GM23338 (cell line): ENCODE data around the gene ADIPOR2. TPM values are rescaled to one million over a fixed set of nuclear protein-coding genes. Genes with fewer than 3 reads are reported as not detected.

Experiments
- ATAC-seq: fragments of 200-7000 bp; cut with Tn5 transposase; 3 replicates; pipeline ENCODE4 v1.9.1; 2020
- DNase-seq: peaks from one replicate; pipeline ENCODE4 v3.0.0-alpha.2; 2015; ENCODE audit warnings: low spot score
- H2AFZ ChIP-seq: fragments of 200-600 bp; sonication (generic); 2 replicates; pipeline ENCODE4 v1.8.0; 2016; ENCODE audit warnings: antibody characterized with exemption, mild to moderate bottlenecking, moderate library complexity
- H3F3A ChIP-seq: fragments of 200-600 bp; sonication (generic); replicated peaks from 2 replicates; pipeline ENCODE4 v1.8.0; 2017; ENCODE audit warnings: antibody characterized with exemption, mixed run types, low read depth
- H3K27ac ChIP-seq: fragments of 200-600 bp; sonication (generic); 2 replicates; pipeline ENCODE4 v1.6.1; 2016; ENCODE audit warnings: low read depth
- H3K27me3 ChIP-seq: fragments of 200-600 bp; sonication (generic); 2 replicates; pipeline ENCODE4 v1.8.0; 2016; ENCODE audit warnings: mild to moderate bottlenecking, mixed run types, moderate library complexity; ENCODE audit not compliant: insufficient read depth
- H3K36me3 ChIP-seq: fragments of 200-600 bp; sonication (generic); 2 replicates; pipeline ENCODE4 v1.8.0; 2016; ENCODE audit warnings: mild to moderate bottlenecking; ENCODE audit not compliant: insufficient read depth
- H3K4me1 ChIP-seq: fragments of 200-600 bp; sonication (generic); 2 replicates; pipeline ENCODE4 v1.8.0; 2016; ENCODE audit warnings: mild to moderate bottlenecking, moderate library complexity; ENCODE audit not compliant: insufficient read depth
- H3K4me2 ChIP-seq: fragments of 200-600 bp; sonication (generic); 2 replicates; pipeline ENCODE4 v1.7.1; 2017; ENCODE audit warnings: mixed run types
- H3K4me3 ChIP-seq: fragments of 200-600 bp; sonication (generic); 2 replicates; pipeline ENCODE4 v1.6.1; 2016; ENCODE audit warnings: mixed run types
- H3K79me2 ChIP-seq: fragments of 200-600 bp; sonication (generic); replicated peaks from 2 replicates; pipeline ENCODE4 v1.8.0; 2017; ENCODE audit warnings: mild to moderate bottlenecking; ENCODE audit not compliant: insufficient read depth
- H3K9me2 ChIP-seq: fragments of 200-600 bp; sonication (generic); 2 replicates; pipeline ENCODE4 v1.8.0; 2017; ENCODE audit not compliant: insufficient read depth
- H4K20me1 ChIP-seq: fragments of 200-600 bp; sonication (generic); replicated peaks from 2 replicates; pipeline ENCODE4 v1.8.0; 2017; ENCODE audit warnings: mild to moderate bottlenecking; ENCODE audit not compliant: insufficient read depth
- H3K27ac Mint-ChIP-seq: 2 replicates; pipeline ENCODE4 v1.8.0; 2020; ENCODE audit warnings: inconsistent platforms, mild to moderate bottlenecking, moderate library complexity, mixed read lengths
- H3K27me3 Mint-ChIP-seq: 3 replicates; pipeline ENCODE4 v1.8.0; 2022; ENCODE audit warnings: low read depth, mild to moderate bottlenecking, moderate library complexity, mixed read lengths, inconsistent platforms; ENCODE audit not compliant: insufficient read depth, poor library complexity
- H3K36me3 Mint-ChIP-seq: 3 replicates; pipeline ENCODE4 v1.8.0; 2021; ENCODE audit warnings: low read depth, mild to moderate bottlenecking, inconsistent platforms, moderate library complexity, mixed read lengths
- H3K4me1 Mint-ChIP-seq: 3 replicates; pipeline ENCODE4 v1.8.0; 2020; ENCODE audit warnings: mild to moderate bottlenecking, inconsistent platforms, mixed read lengths
- H3K4me3 Mint-ChIP-seq: 3 replicates; pipeline ENCODE4 v1.8.0; 2021; ENCODE audit warnings: moderate library complexity, mild to moderate bottlenecking, inconsistent platforms, mixed read lengths
- H3K9me3 Mint-ChIP-seq: 3 replicates; pipeline ENCODE4 v1.8.0; 2020; ENCODE audit warnings: moderate library complexity, mild to moderate bottlenecking, inconsistent platforms, mixed read lengths
- CREB1 ChIP-seq: fragments of 250-450 bp; sonication (Bioruptor Pico); IDR thresholded peaks from 2 replicates; pipeline ENCODE4 v1.5.0; 2020; ENCODE audit warnings: low read depth, mild to moderate bottlenecking, moderate library complexity
- EZH2 ChIP-seq: fragments of 200-600 bp; sonication (generic); IDR thresholded peaks from one replicate; pipeline ENCODE4 v1.8.0; 2017; ENCODE audit warnings: antibody characterized with exemption, mild to moderate bottlenecking, low read depth; ENCODE audit not compliant: unreplicated experiment
- EZH2phosphoT487 ChIP-seq: fragments of 200-600 bp; sonication (generic); IDR thresholded peaks from one replicate; pipeline ENCODE4 v1.8.1; 2018; ENCODE audit warnings: antibody characterized with exemption; ENCODE audit not compliant: unreplicated experiment
- JUNB ChIP-seq: IDR thresholded peaks from one replicate; pipeline ENCODE4 v1.6.1; 2016; ENCODE audit warnings: antibody characterized with exemption; ENCODE audit not compliant: unreplicated experiment
- NANOG ChIP-seq: IDR thresholded peaks from 2 replicates; pipeline ENCODE4 v1.6.1; 2016; ENCODE audit warnings: antibody characterized with exemption, borderline replicate concordance
- ZNF114 ChIP-seq: fragments of 250-450 bp; sonication (Bioruptor Pico); IDR thresholded peaks from 2 replicates; pipeline ENCODE4 v1.5.0; 2020; ENCODE audit warnings: mild to moderate bottlenecking, moderate library complexity
- ZNF331 ChIP-seq: fragments of 250-450 bp; sonication (Bioruptor Pico); IDR thresholded peaks from 2 replicates; pipeline ENCODE4 v1.5.0; 2020; ENCODE audit warnings: low read depth, mild to moderate bottlenecking, moderate library complexity
- polyA plus RNA-seq: library from polyadenylated mRNA; unstranded; fragments of >200 nt; fragmentation: Nextera tagmentation; extraction: Ambion mirVana; gene quantifications from 2 replicates; pipeline ENCODE4 v1.2.1, GENCODE V29; 2016
- total RNA-seq: library from RNA; depleted of rRNA; stranded (reverse); fragments of >200 nt; shearing (Covaris generic); gene quantifications from 2 replicates; pipeline ENCODE4 v1.2.3, GENCODE V29; 2014
- TF ChIP-seq, protein P1 (sequence below): fragments of 250-450 bp; sonication (Bioruptor Pico); IDR thresholded peaks from 2 replicates; pipeline ENCODE4 v1.5.0; 2020; ENCODE audit warnings: mild to moderate bottlenecking, moderate library complexity
- TF ChIP-seq, protein P2 (sequence below), 2 experiments: fragments of 200-600 bp in 1 of 2; sonication (generic) in 1 of 2; conservative IDR thresholded peaks; 2 replicates each; pipeline versions ENCODE4 v1.5.1 to v1.6.1; 2016 to 2017; ENCODE audit warnings: antibody characterized with exemption in 2 of 2, low read depth in 2 of 2, mild to moderate bottlenecking in 2 of 2, moderate library complexity in 1 of 2

ADIPOR2 gene
- total and polyA plus RNA-seq, 2 experiments from 2014 or later = 11.7 to 36.2 TPM

DNA sequence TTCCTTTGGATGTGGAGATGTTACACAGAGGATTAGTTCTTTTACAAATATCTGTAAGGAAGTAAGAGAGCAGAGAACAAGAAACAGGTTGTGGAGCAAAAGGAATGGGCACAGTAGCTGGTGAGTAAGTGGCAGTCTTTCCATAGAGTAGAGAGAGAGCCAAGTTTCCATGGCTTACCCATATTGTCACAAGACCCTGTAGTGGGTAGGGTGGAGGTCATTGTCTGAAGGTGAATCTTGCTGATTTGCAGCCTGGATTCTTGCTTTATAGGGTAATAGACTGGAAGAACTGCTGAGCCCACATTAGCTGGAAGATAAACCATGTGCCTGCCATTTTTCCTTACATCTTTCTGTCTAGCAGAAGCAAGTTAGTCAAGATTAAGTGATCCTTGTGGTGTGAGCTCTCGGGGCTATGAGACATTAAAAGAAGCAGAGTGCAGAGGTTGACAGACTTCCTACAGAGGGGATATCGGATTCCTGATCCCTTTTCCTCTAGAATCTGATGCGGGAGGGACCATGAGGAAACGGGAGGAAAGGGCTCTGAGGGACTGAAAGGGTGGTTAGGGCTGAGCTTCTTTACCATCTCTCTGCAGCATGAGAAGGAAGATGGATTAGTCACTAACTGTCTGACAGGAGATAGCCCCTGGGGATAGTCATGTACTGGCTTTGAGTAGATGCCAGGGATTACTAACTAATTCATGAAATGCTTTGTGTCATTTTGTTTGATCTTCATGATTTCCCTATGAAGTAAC is 85.5 kb downstream of the ADIPOR2 start (continued):
- TF ChIP-seq, protein P1, sequence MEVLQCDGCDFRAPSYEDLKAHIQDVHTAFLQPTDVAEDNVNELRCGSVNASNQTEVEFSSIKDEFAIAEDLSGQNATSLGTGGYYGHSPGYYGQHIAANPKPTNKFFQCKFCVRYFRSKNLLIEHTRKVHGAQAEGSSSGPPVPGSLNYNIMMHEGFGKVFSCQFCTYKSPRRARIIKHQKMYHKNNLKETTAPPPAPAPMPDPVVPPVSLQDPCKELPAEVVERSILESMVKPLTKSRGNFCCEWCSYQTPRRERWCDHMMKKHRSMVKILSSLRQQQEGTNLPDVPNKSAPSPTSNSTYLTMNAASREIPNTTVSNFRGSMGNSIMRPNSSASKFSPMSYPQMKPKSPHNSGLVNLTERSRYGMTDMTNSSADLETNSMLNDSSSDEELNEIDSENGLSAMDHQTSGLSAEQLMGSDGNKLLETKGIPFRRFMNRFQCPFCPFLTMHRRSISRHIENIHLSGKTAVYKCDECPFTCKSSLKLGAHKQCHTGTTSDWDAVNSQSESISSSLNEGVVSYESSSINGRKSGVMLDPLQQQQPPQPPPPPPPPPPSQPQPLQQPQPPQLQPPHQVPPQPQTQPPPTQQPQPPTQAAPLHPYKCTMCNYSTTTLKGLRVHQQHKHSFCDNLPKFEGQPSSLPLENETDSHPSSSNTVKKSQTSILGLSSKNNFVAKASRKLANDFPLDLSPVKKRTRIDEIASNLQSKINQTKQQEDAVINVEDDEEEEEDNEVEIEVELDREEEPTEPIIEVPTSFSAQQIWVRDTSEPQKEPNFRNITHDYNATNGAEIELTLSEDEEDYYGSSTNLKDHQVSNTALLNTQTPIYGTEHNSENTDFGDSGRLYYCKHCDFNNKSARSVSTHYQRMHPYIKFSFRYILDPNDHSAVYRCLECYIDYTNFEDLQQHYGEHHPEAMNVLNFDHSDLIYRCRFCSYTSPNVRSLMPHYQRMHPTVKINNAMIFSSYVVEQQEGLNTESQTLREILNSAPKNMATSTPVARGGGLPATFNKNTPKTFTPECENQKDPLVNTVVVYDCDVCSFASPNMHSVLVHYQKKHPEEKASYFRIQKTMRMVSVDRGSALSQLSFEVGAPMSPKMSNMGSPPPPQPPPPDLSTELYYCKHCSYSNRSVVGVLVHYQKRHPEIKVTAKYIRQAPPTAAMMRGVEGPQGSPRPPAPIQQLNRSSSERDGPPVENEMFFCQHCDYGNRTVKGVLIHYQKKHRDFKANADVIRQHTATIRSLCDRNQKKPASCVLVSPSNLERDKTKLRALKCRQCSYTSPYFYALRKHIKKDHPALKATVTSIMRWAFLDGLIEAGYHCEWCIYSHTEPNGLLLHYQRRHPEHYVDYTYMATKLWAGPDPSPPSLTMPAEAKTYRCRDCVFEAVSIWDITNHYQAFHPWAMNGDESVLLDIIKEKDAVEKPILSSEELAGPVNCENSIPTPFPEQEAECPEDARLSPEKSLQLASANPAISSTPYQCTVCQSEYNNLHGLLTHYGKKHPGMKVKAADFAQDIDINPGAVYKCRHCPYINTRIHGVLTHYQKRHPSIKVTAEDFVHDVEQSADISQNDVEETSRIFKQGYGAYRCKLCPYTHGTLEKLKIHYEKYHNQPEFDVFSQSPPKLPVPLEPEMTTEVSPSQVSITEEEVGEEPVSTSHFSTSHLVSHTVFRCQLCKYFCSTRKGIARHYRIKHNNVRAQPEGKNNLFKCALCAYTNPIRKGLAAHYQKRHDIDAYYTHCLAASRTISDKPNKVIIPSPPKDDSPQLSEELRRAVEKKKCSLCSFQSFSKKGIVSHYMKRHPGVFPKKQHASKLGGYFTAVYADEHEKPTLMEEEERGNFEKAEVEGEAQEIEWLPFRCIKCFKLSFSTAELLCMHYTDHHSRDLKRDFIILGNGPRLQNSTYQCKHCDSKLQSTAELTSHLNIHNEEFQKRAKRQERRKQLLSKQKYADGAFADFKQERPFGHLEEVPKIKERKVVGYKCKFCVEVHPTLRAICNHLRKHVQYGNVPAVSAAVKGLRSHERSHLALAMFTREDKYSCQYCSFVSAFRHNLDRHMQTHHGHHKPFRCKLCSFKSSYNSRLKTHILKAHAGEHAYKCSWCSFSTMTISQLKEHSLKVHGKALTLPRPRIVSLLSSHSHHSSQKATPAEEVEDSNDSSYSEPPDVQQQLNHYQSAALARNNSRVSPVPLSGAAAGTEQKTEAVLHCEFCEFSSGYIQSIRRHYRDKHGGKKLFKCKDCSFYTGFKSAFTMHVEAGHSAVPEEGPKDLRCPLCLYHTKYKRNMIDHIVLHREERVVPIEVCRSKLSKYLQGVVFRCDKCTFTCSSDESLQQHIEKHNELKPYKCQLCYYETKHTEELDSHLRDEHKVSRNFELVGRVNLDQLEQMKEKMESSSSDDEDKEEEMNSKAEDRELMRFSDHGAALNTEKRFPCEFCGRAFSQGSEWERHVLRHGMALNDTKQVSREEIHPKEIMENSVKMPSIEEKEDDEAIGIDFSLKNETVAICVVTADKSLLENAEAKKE = no peak
- no peak for TF ChIP-seq CREB1
- no peak for TF ChIP-seq ZNF331 (CRISPR knock-in tag)
- TF ChIP-seq EZH2phosphoT487 = no peak
- no peak for TF ChIP-seq EZH2
- no peak for TF ChIP-seq NANOG
- TF ChIP-seq ZNF114 (CRISPR knock-in tag) = no peak
- TF ChIP-seq JUNB = no peak

DNA sequence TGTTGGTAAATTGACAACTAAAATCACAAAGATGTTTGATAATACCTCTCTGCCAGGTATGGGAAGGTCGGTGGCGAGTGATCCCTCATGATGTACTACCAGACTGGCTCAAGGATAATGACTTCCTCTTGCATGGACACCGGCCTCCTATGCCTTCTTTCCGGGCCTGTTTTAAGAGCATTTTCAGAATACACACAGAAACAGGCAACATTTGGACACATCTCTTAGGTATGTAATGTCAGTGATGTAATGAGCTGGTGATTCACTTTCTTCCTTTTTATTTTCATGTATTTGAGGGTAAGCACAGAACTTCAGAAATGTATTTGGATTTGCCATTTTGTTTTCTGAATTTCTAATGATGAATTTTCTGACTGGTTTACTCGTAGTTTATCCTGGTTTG is 86.9 kb downstream of the ADIPOR2 start:
- ATAC-seq (no peak), DNase-seq (no peak)
- no peak overlapping the region for H2AFZ ChIP-seq
- H3K4me3 Mint-ChIP-seq = no peak overlapping the region
- peaks cover 23% of the 10 kb centered on the region; the same call in 2 of the 3 replicates for H3K4me1 Mint-ChIP-seq
- no peak overlapping the region for H3K4me3 ChIP-seq
- no peaks in the 10 kb centered on the region for H3K27me3 ChIP-seq
- H3K27ac Mint-ChIP-seq = no peak overlapping the region
- H3K36me3 Mint-ChIP-seq = no peaks in the 10 kb centered on the region; the same call in 1 of the 3 replicates
- H3K27ac ChIP-seq = no peak overlapping the region
- H3K4me2 ChIP-seq = no peak overlapping the region
- 0 out of 2 replicates have a peak, but pooled peaks cover 23% of the 10 kb centered on the region for H4K20me1 ChIP-seq
- H3K9me3 Mint-ChIP-seq = no peaks in the 10 kb centered on the region
- H3K9me2 ChIP-seq = no peaks in the 10 kb centered on the region
- H3K27me3 Mint-ChIP-seq = no peaks in the 10 kb centered on the region
- peaks cover 37% of the 10 kb centered on the region for H3K79me2 ChIP-seq
- 0 out of 2 replicates have a peak, but pooled peaks cover 13% of the 10 kb centered on the region for H3K4me1 ChIP-seq
- H3K36me3 ChIP-seq = peaks cover 3% of the 10 kb centered on the region; the same call in 1 of the 2 replicates
- H3F3A ChIP-seq = no peaks in the 10 kb centered on the region
- TF ChIP-seq, protein P2, sequence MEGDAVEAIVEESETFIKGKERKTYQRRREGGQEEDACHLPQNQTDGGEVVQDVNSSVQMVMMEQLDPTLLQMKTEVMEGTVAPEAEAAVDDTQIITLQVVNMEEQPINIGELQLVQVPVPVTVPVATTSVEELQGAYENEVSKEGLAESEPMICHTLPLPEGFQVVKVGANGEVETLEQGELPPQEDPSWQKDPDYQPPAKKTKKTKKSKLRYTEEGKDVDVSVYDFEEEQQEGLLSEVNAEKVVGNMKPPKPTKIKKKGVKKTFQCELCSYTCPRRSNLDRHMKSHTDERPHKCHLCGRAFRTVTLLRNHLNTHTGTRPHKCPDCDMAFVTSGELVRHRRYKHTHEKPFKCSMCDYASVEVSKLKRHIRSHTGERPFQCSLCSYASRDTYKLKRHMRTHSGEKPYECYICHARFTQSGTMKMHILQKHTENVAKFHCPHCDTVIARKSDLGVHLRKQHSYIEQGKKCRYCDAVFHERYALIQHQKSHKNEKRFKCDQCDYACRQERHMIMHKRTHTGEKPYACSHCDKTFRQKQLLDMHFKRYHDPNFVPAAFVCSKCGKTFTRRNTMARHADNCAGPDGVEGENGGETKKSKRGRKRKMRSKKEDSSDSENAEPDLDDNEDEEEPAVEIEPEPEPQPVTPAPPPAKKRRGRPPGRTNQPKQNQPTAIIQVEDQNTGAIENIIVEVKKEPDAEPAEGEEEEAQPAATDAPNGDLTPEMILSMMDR (conservative IDR thresholded peaks at IDR 0.05; ENCODE audit: low read depth in 2 of 2) = no peak
